ENCODE results near the gene RIMBP2.

The RIMBP2 gene

GRCh38 chr12:130596241-130596640, 119.9 kb downstream of the RIMBP2 start:
- Histone ChIP-seq H3K4me1 (ENCODE audit: control insufficient read depth, insufficient read depth, low read length) (no peaks in the 10 kb centered on the region), H3K27ac (ENCODE audit: extremely low read depth, low read depth, low read length) (no peak overlapping the region), H3K36me3 (ENCODE audit: control insufficient read depth in 2 of 2, insufficient read depth in 1 of 2, low read length in 2 of 2) (no peaks in the 10 kb centered on the region), H3K9me3 (ENCODE audit: control insufficient read depth, insufficient read depth, low read depth, low read length) (no peaks in the 10 kb centered on the region), H3K4me3 (ENCODE audit: low read depth, low read length) (no peak overlapping the region)
- TF ChIP-seq ZBTB26 (tag by site-specific recombination; optimal IDR thresholded peaks at IDR 0.05): no peak
- no peak for TF ChIP-seq ZNF549 (tag by site-specific recombination; IDR thresholded peaks at IDR 0.05)
- no peak for TF ChIP-seq ZBTB6 (tag by site-specific recombination; IDR thresholded peaks at IDR 0.05)
- TF ChIP-seq ZNF660 (tag by site-specific recombination; IDR thresholded peaks at IDR 0.05): no peak
- no peak for TF ChIP-seq KLF7 (tag by site-specific recombination; IDR thresholded peaks at IDR 0.05; ENCODE audit: borderline replicate concordance)
- no peak for TF ChIP-seq SCRT2 (tag by site-specific recombination; IDR thresholded peaks at IDR 0.05)
- TF ChIP-seq ZNF239 (tag by site-specific recombination; IDR thresholded peaks at IDR 0.05): no peak
- TF ChIP-seq TRIM28 (IDR thresholded peaks at IDR 0.05; ENCODE audit: borderline replicate concordance, low read length): no peak
- TF ChIP-seq ZSCAN30 (tag by site-specific recombination; IDR thresholded peaks at IDR 0.05): no peak
- TF ChIP-seq ZNF16 (tag by site-specific recombination; IDR thresholded peaks at IDR 0.05; ENCODE audit: low read depth): no peak
- TF ChIP-seq ZBTB21 (tag by site-specific recombination; IDR thresholded peaks at IDR 0.05): no peak
- no peak for TF ChIP-seq ZNF426 (tag by site-specific recombination; IDR thresholded peaks at IDR 0.05)
- TF ChIP-seq ZNF280D (tag by site-specific recombination; IDR thresholded peaks at IDR 0.05): no peak
- no peak for TF ChIP-seq ZNF707 (tag by site-specific recombination; IDR thresholded peaks at IDR 0.05)
- no peak for TF ChIP-seq ZNF514 (tag by site-specific recombination; IDR thresholded peaks at IDR 0.05)
- no peak for TF ChIP-seq SETDB1 (IDR thresholded peaks at IDR 0.05; ENCODE audit: insufficient read length, low read length)
- TF ChIP-seq ZNF768 (tag by site-specific recombination; IDR thresholded peaks at IDR 0.05): no peak
- no peak for TF ChIP-seq ZNF354C (tag by site-specific recombination; IDR thresholded peaks at IDR 0.05; ENCODE audit: borderline replicate concordance, low read depth)
- CTCF ChIA-PET: no interaction called here
- POLR2A ChIA-PET: no interaction called here

- ChIA-PET POLR2A (no interaction called here), CTCF (no interaction called here)
- Histone ChIP-seq H3K9me3 (ENCODE audit: control insufficient read depth, insufficient read depth, low read depth, low read length) (no peaks in the 10 kb centered on the region), H3K36me3 (ENCODE audit: control insufficient read depth in 2 of 2, insufficient read depth in 1 of 2, low read length in 2 of 2) (no peaks in the 10 kb centered on the region), H3K4me3 (ENCODE audit: low read depth, low read length) (no peak overlapping the region), H3K27ac (ENCODE audit: extremely low read depth, low read depth, low read length) (no peak overlapping the region), H3K4me1 (ENCODE audit: control insufficient read depth, insufficient read depth, low read length) (no peaks in the 10 kb centered on the region)
- TF ChIP-seq TCF7L2 (IDR thresholded peaks at IDR 0.05; ENCODE audit: borderline replicate concordance, low read depth, low read length): no peak
Observed at GRCh38 chr12:130595566-130595965, 120.5 kb downstream of the RIMBP2 start.

All from HEK293 (cell line).